ENCODE data around the gene NIBAN1.

NIBAN1 gene

DNA sequence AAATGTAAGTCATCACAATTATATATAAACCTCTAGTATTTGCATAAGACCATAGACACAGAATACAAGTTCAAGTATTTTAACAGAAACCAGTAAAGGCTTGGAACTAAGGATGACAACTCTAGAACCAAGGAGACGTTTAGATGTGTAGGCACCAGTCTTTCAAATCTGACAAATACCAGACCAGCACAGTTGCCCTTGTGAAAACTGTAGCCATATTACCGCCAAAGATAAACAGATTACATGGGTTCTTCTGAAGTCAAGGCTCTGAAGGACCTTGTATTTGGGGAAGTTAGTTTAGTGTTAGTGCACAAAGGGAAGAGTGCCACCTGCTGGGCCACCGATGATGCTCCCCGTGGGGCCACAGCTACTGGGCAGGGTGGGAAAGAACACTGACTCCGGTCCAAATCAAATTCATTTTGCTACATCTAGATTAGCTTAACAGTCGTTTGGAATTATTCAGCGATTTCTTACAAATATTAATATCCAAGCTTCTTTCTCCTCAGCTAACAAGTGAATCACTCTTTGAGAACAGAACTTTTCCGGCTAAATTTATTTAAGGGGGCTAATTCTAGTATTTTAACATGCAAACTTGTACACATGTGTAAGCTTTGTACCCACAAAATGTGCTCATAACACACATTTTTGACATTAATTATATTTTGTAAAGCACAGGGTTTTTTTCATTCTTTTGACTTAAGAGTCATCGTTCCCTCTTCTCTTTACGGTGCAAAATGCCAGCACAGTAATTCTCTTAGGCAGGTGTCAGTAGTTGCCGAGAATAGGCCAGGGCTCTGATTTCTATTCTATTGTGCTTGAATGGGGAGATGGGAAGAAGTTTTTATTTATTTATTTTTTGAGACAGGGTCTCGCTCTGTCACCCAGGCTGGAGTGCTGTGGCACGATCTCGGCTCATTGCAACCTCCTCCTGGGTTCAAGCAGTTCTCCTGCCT is 8.0 kb upstream of the NIBAN1 start:
- TF ChIP-seq RAD21 (IDR thresholded peaks at IDR 0.05; ENCODE audit: low read depth): peak; percentile 78
- TF ChIP-seq, protein P1, sequence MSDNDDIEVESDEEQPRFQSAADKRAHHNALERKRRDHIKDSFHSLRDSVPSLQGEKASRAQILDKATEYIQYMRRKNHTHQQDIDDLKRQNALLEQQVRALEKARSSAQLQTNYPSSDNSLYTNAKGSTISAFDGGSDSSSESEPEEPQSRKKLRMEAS (IDR thresholded peaks at IDR 0.05): no peak

DNA sequence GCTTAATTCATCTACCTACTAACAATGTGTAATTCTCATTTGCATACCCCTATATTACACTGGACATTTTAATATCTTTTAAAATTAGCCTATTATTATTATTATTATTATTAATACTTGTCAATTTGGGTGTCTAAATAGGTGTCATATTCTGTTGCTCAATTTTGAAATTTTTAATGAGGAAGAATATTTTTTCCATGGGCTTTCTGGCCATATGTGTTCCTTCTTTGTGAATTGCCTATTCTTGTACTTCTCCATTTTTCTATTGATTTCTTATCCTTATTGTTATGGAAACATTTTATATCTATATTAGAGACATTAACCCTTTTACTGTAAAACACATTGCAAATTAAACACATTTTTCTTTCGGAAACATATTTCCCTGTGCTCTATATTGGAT is 6.4 kb upstream of the NIBAN1 start:
- TF ChIP-seq TAF1 (IDR thresholded peaks at IDR 0.05; ENCODE audit: low read depth) (no peak), EP300 (IDR thresholded peaks at IDR 0.05; ENCODE audit: borderline replicate concordance) (no peak), CREB1 (IDR thresholded peaks at IDR 0.05; ENCODE audit: low read depth) (no peak), RAD21 (IDR thresholded peaks at IDR 0.05; ENCODE audit: low read depth) (no peak), CEBPB (IDR thresholded peaks at IDR 0.05) (no peak), EGR1 (IDR thresholded peaks at IDR 0.05) (no peak)
- TF ChIP-seq, protein P1 (IDR thresholded peaks at IDR 0.05): no peak
- TF ChIP-seq, protein P2, sequence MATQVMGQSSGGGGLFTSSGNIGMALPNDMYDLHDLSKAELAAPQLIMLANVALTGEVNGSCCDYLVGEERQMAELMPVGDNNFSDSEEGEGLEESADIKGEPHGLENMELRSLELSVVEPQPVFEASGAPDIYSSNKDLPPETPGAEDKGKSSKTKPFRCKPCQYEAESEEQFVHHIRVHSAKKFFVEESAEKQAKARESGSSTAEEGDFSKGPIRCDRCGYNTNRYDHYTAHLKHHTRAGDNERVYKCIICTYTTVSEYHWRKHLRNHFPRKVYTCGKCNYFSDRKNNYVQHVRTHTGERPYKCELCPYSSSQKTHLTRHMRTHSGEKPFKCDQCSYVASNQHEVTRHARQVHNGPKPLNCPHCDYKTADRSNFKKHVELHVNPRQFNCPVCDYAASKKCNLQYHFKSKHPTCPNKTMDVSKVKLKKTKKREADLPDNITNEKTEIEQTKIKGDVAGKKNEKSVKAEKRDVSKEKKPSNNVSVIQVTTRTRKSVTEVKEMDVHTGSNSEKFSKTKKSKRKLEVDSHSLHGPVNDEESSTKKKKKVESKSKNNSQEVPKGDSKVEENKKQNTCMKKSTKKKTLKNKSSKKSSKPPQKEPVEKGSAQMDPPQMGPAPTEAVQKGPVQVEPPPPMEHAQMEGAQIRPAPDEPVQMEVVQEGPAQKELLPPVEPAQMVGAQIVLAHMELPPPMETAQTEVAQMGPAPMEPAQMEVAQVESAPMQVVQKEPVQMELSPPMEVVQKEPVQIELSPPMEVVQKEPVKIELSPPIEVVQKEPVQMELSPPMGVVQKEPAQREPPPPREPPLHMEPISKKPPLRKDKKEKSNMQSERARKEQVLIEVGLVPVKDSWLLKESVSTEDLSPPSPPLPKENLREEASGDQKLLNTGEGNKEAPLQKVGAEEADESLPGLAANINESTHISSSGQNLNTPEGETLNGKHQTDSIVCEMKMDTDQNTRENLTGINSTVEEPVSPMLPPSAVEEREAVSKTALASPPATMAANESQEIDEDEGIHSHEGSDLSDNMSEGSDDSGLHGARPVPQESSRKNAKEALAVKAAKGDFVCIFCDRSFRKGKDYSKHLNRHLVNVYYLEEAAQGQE (IDR thresholded peaks at IDR 0.05; ENCODE audit: low read depth): no peak
- TF ChIP-seq, protein P3, sequence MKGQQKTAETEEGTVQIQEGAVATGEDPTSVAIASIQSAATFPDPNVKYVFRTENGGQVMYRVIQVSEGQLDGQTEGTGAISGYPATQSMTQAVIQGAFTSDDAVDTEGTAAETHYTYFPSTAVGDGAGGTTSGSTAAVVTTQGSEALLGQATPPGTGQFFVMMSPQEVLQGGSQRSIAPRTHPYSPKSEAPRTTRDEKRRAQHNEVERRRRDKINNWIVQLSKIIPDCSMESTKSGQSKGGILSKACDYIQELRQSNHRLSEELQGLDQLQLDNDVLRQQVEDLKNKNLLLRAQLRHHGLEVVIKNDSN (IDR thresholded peaks at IDR 0.05): no peak

DNA sequence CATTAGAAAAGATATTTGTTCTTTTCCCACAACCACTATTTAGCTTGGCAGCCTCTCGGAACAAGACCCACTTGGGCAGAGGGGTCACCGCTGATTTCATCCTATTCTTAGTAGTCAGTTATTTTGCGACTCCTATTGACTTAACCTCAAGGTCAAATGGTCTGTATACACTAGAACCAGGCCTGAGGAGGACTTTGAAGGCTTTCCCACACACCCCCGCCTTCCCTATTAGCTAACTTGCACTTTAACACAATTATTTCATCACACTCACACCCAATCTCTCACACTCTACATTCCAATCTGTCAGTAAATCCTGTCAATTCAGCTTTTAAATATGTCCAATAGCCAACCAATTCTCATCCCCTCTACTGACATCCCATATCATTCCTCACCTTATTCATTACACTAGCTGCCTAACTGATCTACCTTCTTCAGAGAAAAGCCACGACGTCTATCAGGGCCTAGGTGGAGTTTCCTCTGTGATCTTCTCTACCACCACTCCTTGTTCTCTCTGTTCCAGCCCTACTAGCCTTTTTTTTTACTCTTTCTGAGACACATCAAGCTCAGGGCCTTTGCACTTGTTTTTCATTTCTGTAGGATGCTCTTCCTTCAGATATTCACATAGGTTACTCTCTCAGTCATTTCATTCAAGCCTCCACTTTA is 1.0 kb upstream of the NIBAN1 start:
- TF ChIP-seq CREB1 (IDR thresholded peaks at IDR 0.05; ENCODE audit: low read depth) (no peak), CEBPB (IDR thresholded peaks at IDR 0.05) (no peak), FOXM1 (IDR thresholded peaks at IDR 0.05; ENCODE audit: borderline replicate concordance, low read depth) (no peak)
- TF ChIP-seq, protein P1 (IDR thresholded peaks at IDR 0.05): no peak

DNA sequence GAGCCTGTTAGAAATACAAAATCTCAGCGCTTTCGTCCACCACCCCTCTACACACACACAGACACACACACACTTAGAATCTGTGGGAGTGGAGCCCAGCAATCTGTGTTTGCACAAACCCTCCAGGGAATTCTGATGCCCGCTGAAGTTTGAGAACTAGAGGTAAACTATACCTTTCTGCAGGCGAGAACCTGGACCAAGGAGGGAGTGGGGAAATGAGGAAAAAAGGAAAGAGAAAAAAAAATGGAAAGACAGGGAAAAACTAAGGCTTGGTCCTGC is 468 bp upstream of the NIBAN1 start:
- no peak for TF ChIP-seq FOXM1 (IDR thresholded peaks at IDR 0.05; ENCODE audit: borderline replicate concordance, low read depth)

DNA sequence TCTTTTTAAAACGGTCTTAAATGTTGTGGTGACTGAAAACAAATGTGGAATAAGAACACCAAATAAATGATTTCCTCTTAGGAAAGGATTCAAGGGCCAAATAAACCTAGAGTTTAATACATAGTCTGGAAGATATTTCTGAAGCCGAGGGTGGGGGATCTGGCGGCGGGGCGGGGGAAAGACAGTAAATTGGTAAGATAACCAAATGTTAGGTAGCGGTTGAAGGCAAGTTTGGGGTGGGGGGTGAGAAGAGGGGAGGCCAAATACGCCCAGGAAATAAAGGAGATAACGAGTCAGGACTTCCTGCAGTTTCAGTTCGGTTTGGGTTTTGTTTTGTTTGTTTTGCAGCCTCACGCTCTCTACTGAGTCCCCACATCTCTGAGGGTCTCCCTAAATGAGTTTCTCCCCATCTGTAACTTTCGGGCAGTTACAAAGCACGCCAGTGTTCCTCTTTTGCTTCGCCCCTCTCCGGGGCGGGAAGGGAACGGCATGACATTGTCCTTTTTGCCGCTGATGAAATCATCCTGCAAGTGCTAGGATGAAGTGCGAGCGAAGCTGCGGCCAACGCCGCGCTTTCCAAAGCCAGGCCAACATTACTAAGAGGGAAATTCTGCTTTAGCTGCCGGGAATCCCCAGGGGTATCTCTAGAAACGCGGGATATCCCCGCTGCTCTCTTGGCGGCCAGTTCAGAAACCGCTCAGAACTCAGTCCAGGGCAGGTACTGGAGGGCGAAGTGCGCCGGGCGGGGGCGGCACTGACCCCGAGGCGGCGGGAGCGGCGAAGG is 844 bp downstream of the NIBAN1 start:
- TF ChIP-seq ZBTB7A (IDR thresholded peaks at IDR 0.05; ENCODE audit: low read depth) (peak; percentile 31; the same call in 1 of the 2 replicates), EGR1 (IDR thresholded peaks at IDR 0.05) (peak; percentile 21; the same call in 1 of the 2 replicates)
- TF ChIP-seq, protein P3 (IDR thresholded peaks at IDR 0.05): no peak

DNA sequence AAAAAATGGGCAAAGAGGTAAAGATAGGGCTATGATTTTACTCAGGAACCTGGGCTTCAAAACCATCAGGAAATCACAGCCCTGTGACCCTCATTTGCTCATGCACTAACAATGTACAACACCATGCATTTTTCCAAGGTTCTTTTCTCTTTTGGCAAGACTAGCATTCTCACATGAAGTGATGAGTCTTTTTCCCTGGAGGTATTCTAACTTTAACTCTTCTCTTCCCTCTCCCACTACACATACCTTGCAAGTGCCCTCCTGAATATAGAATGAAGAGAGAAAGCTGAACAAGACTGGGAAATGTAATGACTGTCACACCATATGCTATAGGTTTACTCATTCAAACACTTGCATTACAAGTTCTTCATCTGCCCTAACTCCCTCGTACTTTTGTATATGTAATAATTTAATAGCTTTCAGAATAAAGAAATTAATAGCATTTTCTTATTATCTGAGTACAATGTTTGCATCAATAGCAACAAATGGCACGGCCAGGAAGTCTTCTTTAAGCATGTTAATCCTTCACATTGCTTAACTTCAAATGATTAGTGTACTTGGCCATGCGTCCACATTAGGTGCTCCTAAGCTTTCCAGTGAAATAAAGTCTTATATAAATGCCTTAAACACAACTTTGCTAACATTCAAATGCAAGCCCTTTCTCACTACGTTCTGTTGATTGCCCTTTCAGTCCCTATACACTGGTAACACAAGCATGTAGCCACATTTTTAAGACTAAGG is 1.8 kb downstream of the NIBAN1 start:
- TF ChIP-seq TEAD4 (IDR thresholded peaks at IDR 0.05) (no peak), CEBPB (IDR thresholded peaks at IDR 0.05) (no peak), YY1 (IDR thresholded peaks at IDR 0.05; ENCODE audit: low read depth) (no peak), TAF1 (IDR thresholded peaks at IDR 0.05; ENCODE audit: low read depth) (no peak), EP300 (IDR thresholded peaks at IDR 0.05; ENCODE audit: borderline replicate concordance) (no peak), NFIC (IDR thresholded peaks at IDR 0.05) (no peak), RAD21 (IDR thresholded peaks at IDR 0.05; ENCODE audit: low read depth) (no peak), ZBTB7A (IDR thresholded peaks at IDR 0.05; ENCODE audit: low read depth) (no peak), TCF12 (IDR thresholded peaks at IDR 0.05; ENCODE audit: low read depth) (no peak), FOXM1 (IDR thresholded peaks at IDR 0.05; ENCODE audit: borderline replicate concordance, low read depth) (no peak), CREB1 (IDR thresholded peaks at IDR 0.05; ENCODE audit: low read depth) (no peak), EGR1 (IDR thresholded peaks at IDR 0.05) (no peak)
- TF ChIP-seq, protein P2 (IDR thresholded peaks at IDR 0.05; ENCODE audit: low read depth): no peak
- TF ChIP-seq, protein P1 (IDR thresholded peaks at IDR 0.05): no peak
- TF ChIP-seq, protein P3 (IDR thresholded peaks at IDR 0.05): no peak

Data from Ishikawa (cell line).